Naive thymus-derived CD8-positive, alpha-beta T cell (primary cell): ENCODE measurements around the gene CIROP. TPM values are rescaled to one million over a fixed set of nuclear protein-coding genes. Genes with fewer than 3 reads are reported as not detected.

Source experiments
- ATAC-seq, 2 donors: fragments of 150-1000 bp; cut with Tn5 transposase in 1 of 2; sonication (Bioruptor Pico), chemical (Tn5 transposase) in 1 of 2; 1 replicate in 1 of 2; 2 replicates in 1 of 2; pipeline ENCODE4 v1.10.0; 2021; ENCODE audit warnings: mild to moderate bottlenecking in 2 of 2, moderate library complexity in 2 of 2
- POLR2A ChIA-PET: fragments of 350-600 bp; sonication (Branson Sonifier 250); formaldehyde crosslinking; loops from one replicate; lab custom pipeline; 2021; ENCODE audit warnings: antibody characterized with exemption; lab: Charles Lee
- DNase-seq, 10 donors: peaks; one replicate each; pipeline versions ENCODE4 v3.0.0 to v3.0.0-alpha.2; 2020 to 2022
- H3K27ac Mint-ChIP-seq, 10 donors: one replicate each; pipeline ENCODE4 v1.8.0; 2020 to 2022; ENCODE audit warnings: mild to moderate bottlenecking in 10 of 10, mixed read lengths in 10 of 10, moderate library complexity in 4 of 10, inconsistent platforms in 1 of 10
- H3K27me3 Mint-ChIP-seq, 5 donors: one replicate each; pipeline ENCODE4 v1.8.0; 2021 to 2022; ENCODE audit warnings: mixed read lengths in 5 of 5
- H3K36me3 Mint-ChIP-seq, 3 donors: one replicate each; pipeline ENCODE4 v1.8.0; 2020 to 2022; ENCODE audit warnings: mixed read lengths in 3 of 3, mild to moderate bottlenecking in 2 of 3, inconsistent platforms in 1 of 3
- H3K4me1 Mint-ChIP-seq, 4 donors: one replicate each; pipeline ENCODE4 v1.8.0; 2021 to 2022; ENCODE audit warnings: mixed read lengths in 4 of 4
- H3K4me3 Mint-ChIP-seq, 10 donors: one replicate each; pipeline ENCODE4 v1.8.0; 2020 to 2022; ENCODE audit warnings: mild to moderate bottlenecking in 10 of 10, mixed read lengths in 10 of 10, moderate library complexity in 6 of 10, inconsistent platforms in 1 of 10
- H3K9me3 Mint-ChIP-seq, 9 donors: one replicate each; pipeline ENCODE4 v1.8.0; 2020 to 2022; ENCODE audit warnings: mixed read lengths in 9 of 9, mild to moderate bottlenecking in 3 of 9, inconsistent platforms in 1 of 9, moderate library complexity in 1 of 9
- polyA plus RNA-seq, 3 donors: library from polyadenylated mRNA; unstranded; fragments of 300-500 nt; fragmentation: Illumina TruSeq; gene quantifications; one replicate each; pipeline ENCODE4 v1.2.3, GENCODE V29; 2021
- total RNA-seq, 8 experiments: library from RNA in 2 of 8; stranded (reverse) in 2 of 8; gene quantifications; one replicate each; pipeline ENCODE4 v1.2.3 and lab custom pipeline; 2021 to 2026

Gene CIROP
- not detected for total RNA-seq
- polyA plus RNA-seq, result not detected
- total RNA-seq (lab: John Stamatoyannopoulos, UW), result 0 reads per million in 6 experiments

- H3K4me3 Mint-ChIP-seq, result no peak within 1 kb of the TSS
- peak within 1 kb of the TSS in 3 of 10 donors; percentile 16 to 68 (median 62) for H3K27ac Mint-ChIP-seq
- peaks cover 0 to 3% (median 0%) of the 10 kb centered on the region in 3 donors for H3K36me3 Mint-ChIP-seq
- no peaks in the 10 kb centered on the region for H3K27me3 Mint-ChIP-seq
- H3K4me1 Mint-ChIP-seq, result peaks cover 2 to 8% (median 4%) of the 10 kb centered on the region in 4 donors
- POLR2A ChIA-PET, result no interaction called here
- no peak for DNase-seq
- ATAC-seq, result no peak
- H3K9me3 Mint-ChIP-seq, result no peaks in the 10 kb centered on the region
These were observed at the start of gene CIROP for GRCh38 chr14:23104591-23105347. CIROP (minus strand) TSS chr14:23104989; CDS start chr14:23104920, 69 bp downstream.

- no peaks in the 10 kb centered on the region for H3K9me3 Mint-ChIP-seq
- peak overlapping the region; percentile 24 to 76 (median 60) for H3K4me3 Mint-ChIP-seq
- peaks cover 16 to 36% (median 28%) of the 10 kb centered on the region in 4 donors for H3K4me1 Mint-ChIP-seq
- ATAC-seq (peak; percentile 18 to 39), DNase-seq (peak in 1 of 10 donors; percentile 1)
- POLR2A ChIA-PET, result interaction anchor here (0.5 to 1.5 kb wide), 3 partner anchors 22 to 70 kb away, joined by 3 to 7 read pairs (median 3); no protein-coding TSS in a partner anchor
- H3K27me3 Mint-ChIP-seq, result peaks cover 0 to 11% (median 3%) of the 10 kb centered on the region in 5 donors
- H3K27ac Mint-ChIP-seq, result peak overlapping the region in 9 of 10 donors; percentile 22 to 89 (median 66)
- H3K36me3 Mint-ChIP-seq, result no peaks in the 10 kb centered on the region
These were observed 49.3 kb upstream of the CIROP start for GRCh38 chr14:23153851-23154796.

- POLR2A ChIA-PET, result interaction anchor here (0.7 to 1.7 kb wide), 2 partner anchors 32 to 43 kb away, joined by 4 read pairs; partner anchors contain the start of gene CEBPE
- Mint-ChIP-seq H3K4me3 (no peak overlapping the region), H3K4me1 (peaks cover 15 to 35% (median 28%) of the 10 kb centered on the region in 4 donors), H3K27ac (peak overlapping the region in 1 of 10 donors; percentile 47), H3K27me3 (peaks cover 0 to 11% (median 5%) of the 10 kb centered on the region in 5 donors), H3K9me3 (peaks cover 0 to 4% (median 0%) of the 10 kb centered on the region in 9 donors), H3K36me3 (peaks cover 0 to 9% (median 5%) of the 10 kb centered on the region in 3 donors)
- ATAC-seq (no peak), DNase-seq (no peak)
These were observed 46.6 kb upstream of the CIROP start for GRCh38 chr14:23151342-23151741.

GRCh38 chr14:23149745-23150144 lies 45.0 kb upstream of the CIROP start:
- H3K27me3 Mint-ChIP-seq, result peaks cover 1 to 11% (median 10%) of the 10 kb centered on the region in 5 donors
- no peak overlapping the region for H3K4me3 Mint-ChIP-seq
- POLR2A ChIA-PET, result interaction anchor here (0.6 to 1.2 kb wide), 2 partner anchors 21 to 174 kb away, joined by 3 to 4 read pairs; no protein-coding TSS in a partner anchor
- peaks cover 0 to 4% (median 0%) of the 10 kb centered on the region in 9 donors for H3K9me3 Mint-ChIP-seq
- ATAC-seq, result no peak
- peaks cover 0 to 9% (median 5%) of the 10 kb centered on the region in 3 donors for H3K36me3 Mint-ChIP-seq
- DNase-seq, result no peak
- H3K27ac Mint-ChIP-seq, result peak overlapping the region in 1 of 10 donors; percentile 15
- peaks cover 7 to 24% (median 17%) of the 10 kb centered on the region in 4 donors for H3K4me1 Mint-ChIP-seq

GRCh38 chr14:23148591-23149249 lies 43.9 kb upstream of the CIROP start:
- Mint-ChIP-seq H3K36me3 (peaks cover 0 to 9% (median 5%) of the 10 kb centered on the region in 3 donors), H3K9me3 (peaks cover 0 to 4% (median 0%) of the 10 kb centered on the region in 9 donors), H3K27me3 (peaks cover 2 to 11% (median 10%) of the 10 kb centered on the region in 5 donors), H3K27ac (peak overlapping the region in 2 of 10 donors; percentile 45 to 48), H3K4me1 (peaks cover 3 to 15% (median 9%) of the 10 kb centered on the region in 4 donors), H3K4me3 (no peak overlapping the region)
- DNase-seq (no peak), ATAC-seq (no peak)
- POLR2A ChIA-PET, result interaction anchor here (0.5 to 0.6 kb wide), 2 partner anchors 173 to 397 kb away, joined by 3 to 4 read pairs; no protein-coding TSS in a partner anchor

GRCh38 chr14:23147676-23148075 lies 42.9 kb upstream of the CIROP start:
- no peak for DNase-seq
- POLR2A ChIA-PET, result no interaction called here
- H3K4me1 Mint-ChIP-seq, result peaks cover 0 to 5% (median 2%) of the 10 kb centered on the region in 4 donors

GRCh38 chr14:23146980-23147379 lies 42.2 kb upstream of the CIROP start:
- peaks cover 2 to 9% (median 5%) of the 10 kb centered on the region in 3 donors for H3K36me3 Mint-ChIP-seq
- H3K4me3 Mint-ChIP-seq, result no peak overlapping the region
- no peak for ATAC-seq
- peaks cover 0 to 5% (median under 1%) of the 10 kb centered on the region in 4 donors for H3K4me1 Mint-ChIP-seq
- POLR2A ChIA-PET, result no interaction called here
- DNase-seq, result no peak
- H3K27ac Mint-ChIP-seq, result peak overlapping the region in 1 of 10 donors; percentile 24
- peaks cover 3 to 11% (median 10%) of the 10 kb centered on the region in 5 donors for H3K27me3 Mint-ChIP-seq
- peaks cover 0 to 4% (median 0%) of the 10 kb centered on the region in 9 donors for H3K9me3 Mint-ChIP-seq

More at GRCh38 chr14:23147676-23148075, 42.9 kb upstream of the CIROP start:
- no peak for ATAC-seq
- peaks cover 3 to 11% (median 10%) of the 10 kb centered on the region in 5 donors for H3K27me3 Mint-ChIP-seq
- H3K4me3 Mint-ChIP-seq, result no peak overlapping the region
- H3K9me3 Mint-ChIP-seq, result peaks cover 0 to 4% (median 0%) of the 10 kb centered on the region in 9 donors
- peaks cover 1 to 9% (median 5%) of the 10 kb centered on the region in 3 donors for H3K36me3 Mint-ChIP-seq
- H3K27ac Mint-ChIP-seq, result peak overlapping the region in 1 of 10 donors; percentile 47

- peaks cover 2 to 9% (median 5%) of the 10 kb centered on the region in 3 donors for H3K36me3 Mint-ChIP-seq
These were observed 41.6 kb upstream of the CIROP start for GRCh38 chr14:23146351-23146910.

GRCh38 chr14:23145794-23146350 lies 41.1 kb upstream of the CIROP start:
- no peak for ATAC-seq
- H3K36me3 Mint-ChIP-seq, result peaks cover 2 to 9% (median 5%) of the 10 kb centered on the region in 3 donors
- peak overlapping the region in 1 of 10 donors; percentile 38 for H3K27ac Mint-ChIP-seq
- H3K27me3 Mint-ChIP-seq, result peaks cover 3 to 11% (median 10%) of the 10 kb centered on the region in 5 donors
- no peak overlapping the region for H3K4me3 Mint-ChIP-seq
- POLR2A ChIA-PET, result interaction anchor here (0.5 kb wide), 1 partner anchor 55 kb away, joined by 3 read pairs; no protein-coding TSS in a partner anchor
- peaks cover 0 to 5% (median under 1%) of the 10 kb centered on the region in 4 donors for H3K4me1 Mint-ChIP-seq
- DNase-seq, result no peak
- H3K9me3 Mint-ChIP-seq, result peaks cover 0 to 4% (median 0%) of the 10 kb centered on the region in 9 donors

More at GRCh38 chr14:23146351-23146910, 41.6 kb upstream of the CIROP start:
- Mint-ChIP-seq H3K27me3 (peaks cover 3 to 11% (median 10%) of the 10 kb centered on the region in 5 donors), H3K4me1 (peaks cover 0 to 5% (median under 1%) of the 10 kb centered on the region in 4 donors), H3K9me3 (peaks cover 0 to 4% (median 0%) of the 10 kb centered on the region in 9 donors), H3K4me3 (no peak overlapping the region), H3K27ac (no peak overlapping the region)
- ATAC-seq (no peak), DNase-seq (no peak)
- POLR2A ChIA-PET, result no interaction called here

- ATAC-seq (no peak), DNase-seq (no peak)
- Mint-ChIP-seq H3K4me3 (no peak overlapping the region), H3K27ac (no peak overlapping the region), H3K27me3 (peaks cover 0 to 7% (median 4%) of the 10 kb centered on the region in 5 donors), H3K36me3 (peaks cover 5 to 11% (median 5%) of the 10 kb centered on the region in 3 donors), H3K9me3 (peaks cover 0 to 4% (median 0%) of the 10 kb centered on the region in 9 donors), H3K4me1 (peaks cover 0 to 1% (median 0%) of the 10 kb centered on the region in 4 donors)
- POLR2A ChIA-PET, result no interaction called here
These were observed 39.1 kb upstream of the CIROP start for GRCh38 chr14:23143911-23144310.
